HG03439 (cell line): ENCODE results near the gene MED12.
A peak's percentile ranks its signal among the peaks of the same experiment; 100 is the strongest.

Experiments used
- ATAC-seq: cut with Tn5 transposase; IDR thresholded peaks from one replicate; pipeline ENCODE4 v1.9.1; 2021; ENCODE audit warnings: mild to moderate bottlenecking, moderate library complexity; ENCODE audit not compliant: unreplicated experiment

The MED12 gene

GRCh38 chrX:71107245-71107644 is 11.2 kb upstream of the MED12 start:
- no peak for ATAC-seq

- ATAC-seq, result no peak
Measured at GRCh38 chrX:71107762-71108360, 10.5 kb upstream of the MED12 start.

- ATAC-seq, result no peak
Measured at GRCh38 chrX:71109051-71109450, 9.3 kb upstream of the MED12 start.

DNA sequence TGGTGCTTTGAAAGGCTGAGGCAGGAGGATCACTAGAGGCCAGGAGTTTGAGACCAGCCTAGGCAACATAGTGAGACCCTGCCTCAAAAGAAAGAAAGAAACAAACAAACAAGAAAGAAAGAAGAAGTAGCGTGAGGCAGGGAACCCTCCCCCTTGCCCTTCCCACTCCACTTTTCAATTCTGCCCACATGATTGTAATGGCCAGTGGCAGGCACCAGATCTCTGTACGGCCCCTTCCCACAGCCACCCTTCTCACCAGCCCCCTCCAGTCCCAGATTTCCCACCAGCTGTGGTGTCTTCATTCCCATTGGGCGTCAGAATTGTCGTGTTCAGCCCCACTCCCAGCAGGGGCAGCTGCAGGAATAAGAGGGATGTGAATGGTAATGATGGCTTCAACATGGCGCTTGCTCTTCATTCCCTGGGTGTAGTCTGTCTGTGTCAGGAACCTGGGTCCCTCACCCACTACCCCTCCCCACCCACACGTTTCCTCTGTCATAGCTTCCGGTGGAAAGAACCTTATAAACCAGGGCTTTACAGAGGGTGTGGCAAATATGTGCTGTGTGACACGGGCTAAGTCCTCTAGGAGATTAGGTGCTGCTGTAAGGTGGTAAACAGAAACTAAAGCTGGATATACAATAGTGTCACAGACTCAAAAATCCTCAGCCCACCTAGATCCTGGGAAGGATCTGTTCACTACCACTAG is 7.1 kb upstream of the MED12 start, which contains the start of gene IL2RG:
Gene IL2RG, minus strand, starts transcription at position 437 of the 703 bp plus-strand sequence. Its CDS starts 38 bp downstream, at position 399.
- peak; percentile 85 for ATAC-seq

DNA sequence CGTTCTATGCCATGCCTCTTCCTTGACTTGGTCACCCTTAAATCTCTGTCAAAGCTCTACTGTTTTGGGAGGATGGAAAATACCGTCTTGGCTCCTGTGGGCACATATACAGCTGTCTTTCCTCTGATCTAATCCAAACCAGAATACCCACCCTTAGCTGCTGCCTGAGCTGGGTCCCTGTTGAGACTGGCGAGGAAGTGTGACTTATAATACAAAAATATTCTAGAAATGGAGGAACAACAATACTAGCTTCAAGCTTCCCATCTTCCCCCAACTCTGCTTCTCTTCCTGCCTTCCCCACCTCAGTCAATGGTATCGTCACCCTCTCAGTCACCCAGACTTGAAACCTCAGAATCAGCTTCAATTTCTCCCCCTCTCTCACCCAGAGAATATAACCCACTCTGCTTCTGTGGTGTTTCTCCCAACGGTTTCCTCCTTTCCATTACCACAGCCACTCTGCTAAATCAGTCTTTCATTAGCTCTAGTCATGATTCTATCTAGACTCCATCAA is 6.4 kb upstream of the MED12 start:
- peak; percentile 9 for ATAC-seq

DNA sequence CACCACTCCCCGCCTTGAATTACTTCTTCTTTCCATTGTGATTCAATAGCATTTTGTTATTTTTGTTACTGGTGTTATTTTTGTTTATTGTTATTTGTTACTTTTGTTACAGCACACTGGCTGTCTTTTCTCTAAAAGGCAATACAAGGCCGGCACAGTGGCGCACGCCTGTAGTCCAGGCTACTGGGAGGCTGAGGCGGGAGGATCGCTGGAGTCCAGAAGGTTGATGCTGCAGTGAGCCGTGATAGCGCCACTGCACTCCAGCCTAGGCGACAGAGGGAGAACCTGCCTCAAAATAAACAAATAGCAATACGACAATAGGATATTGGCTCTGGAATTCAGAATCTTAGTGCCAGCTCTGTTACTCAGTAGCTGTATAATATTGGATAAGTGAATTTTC is 1.0 kb upstream of the MED12 start:
- ATAC-seq, result no peak

DNA sequence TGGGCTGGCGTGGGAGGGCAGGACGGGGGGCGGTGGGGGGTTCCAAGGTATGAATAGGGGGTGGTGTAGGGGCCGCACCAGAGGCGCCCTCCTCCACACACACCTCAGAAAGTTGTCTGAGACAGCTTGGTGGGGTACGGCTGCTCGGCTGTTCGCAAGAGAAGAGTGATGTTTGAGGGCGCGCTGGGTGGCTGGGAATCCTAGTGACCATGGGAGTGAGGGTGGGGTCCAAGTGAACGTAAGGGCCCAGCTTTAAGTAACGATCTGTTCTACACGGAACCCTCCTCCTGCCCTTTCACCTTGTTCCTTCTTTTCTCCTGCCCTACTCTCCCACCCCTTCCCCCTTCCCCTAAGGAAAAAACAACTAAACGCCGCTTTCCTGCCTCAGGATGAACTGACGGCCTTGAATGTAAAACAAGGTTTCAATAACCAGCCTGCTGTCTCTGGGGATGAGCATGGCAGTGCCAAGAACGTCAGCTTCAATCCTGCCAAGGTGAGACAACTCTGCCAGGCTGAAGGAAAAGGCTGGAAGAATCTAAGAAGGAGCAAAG is 664 bp downstream of the MED12 start:
- peak; percentile 19 for ATAC-seq

DNA sequence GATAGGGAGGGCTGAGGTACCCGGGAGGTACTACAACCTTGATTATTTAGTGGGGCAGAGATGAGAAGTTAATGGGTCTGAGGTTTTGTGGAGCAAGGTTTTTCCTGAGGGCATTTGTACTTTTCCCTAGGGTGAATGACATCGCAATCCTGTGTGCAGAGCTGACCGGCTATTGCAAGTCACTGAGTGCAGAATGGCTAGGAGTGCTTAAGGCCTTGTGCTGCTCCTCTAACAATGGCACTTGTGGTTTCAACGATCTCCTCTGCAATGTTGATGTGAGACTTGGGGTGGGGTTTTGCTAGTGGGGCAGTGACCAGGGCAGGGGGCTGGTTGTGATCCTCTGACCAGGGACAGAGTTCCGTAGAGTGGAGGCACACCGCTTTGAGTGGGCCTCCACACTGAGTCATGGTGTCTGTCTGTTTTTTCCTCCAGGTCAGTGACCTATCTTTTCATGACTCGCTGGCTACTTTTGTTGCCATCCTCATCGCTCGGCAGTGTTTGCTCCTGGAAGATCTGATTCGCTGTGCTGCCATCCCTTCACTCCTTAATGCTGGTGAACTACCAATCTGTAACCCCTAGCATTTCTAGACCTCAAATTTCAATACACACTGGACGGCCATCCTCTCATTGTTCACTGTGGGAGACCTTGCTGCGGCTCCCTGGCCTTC is 9.9 kb downstream of the MED12 start:
- ATAC-seq, result no peak

- peak; percentile 58 for ATAC-seq
Measured at GRCh38 chrX:71128915-71129765, 10.7 kb downstream of the MED12 start.

DNA sequence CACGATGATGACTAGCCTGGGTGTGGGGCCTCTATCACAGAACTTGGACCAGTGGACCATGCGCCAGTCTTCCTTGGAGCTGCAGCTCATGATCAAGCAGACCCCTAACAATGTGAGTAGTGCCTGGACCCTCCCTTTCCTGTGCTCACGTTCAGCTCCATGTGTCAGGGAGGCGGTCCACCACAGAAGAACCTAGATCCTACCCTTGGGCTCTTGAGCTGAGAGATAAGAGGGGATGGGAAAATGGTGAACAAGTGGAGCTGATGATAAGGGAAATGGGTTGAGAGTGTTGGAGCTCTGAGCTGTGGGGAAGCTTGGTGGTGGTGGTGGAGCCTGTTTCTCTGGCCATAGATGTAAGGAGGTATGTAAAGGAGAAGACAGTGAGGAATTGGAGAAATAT is 13.1 kb downstream of the MED12 start:
- ATAC-seq, result no peak

- no peak for ATAC-seq
Measured at GRCh38 chrX:71140440-71140839, 22.0 kb downstream of the MED12 start.

DNA sequence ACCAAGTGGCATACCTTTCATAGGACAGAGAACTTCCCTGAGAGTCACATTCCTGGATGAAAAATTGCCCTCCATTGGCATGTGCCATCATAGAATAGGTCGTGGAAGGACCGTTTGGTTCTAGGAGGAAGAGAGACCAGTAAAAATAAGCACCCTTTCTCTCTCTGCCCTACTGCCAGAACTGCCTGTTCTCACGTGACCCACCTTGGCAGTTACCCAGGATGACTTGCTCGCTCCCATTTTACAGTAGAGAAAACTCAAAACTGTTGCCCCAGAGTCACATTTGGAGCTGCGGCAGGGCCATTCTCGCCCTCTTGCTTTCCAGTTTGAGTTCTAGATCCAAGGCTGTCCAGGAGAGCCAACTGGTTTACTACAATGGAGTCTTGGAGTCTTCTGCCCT is 25.1 kb downstream of the MED12 start:
- ATAC-seq, result no peak

DNA sequence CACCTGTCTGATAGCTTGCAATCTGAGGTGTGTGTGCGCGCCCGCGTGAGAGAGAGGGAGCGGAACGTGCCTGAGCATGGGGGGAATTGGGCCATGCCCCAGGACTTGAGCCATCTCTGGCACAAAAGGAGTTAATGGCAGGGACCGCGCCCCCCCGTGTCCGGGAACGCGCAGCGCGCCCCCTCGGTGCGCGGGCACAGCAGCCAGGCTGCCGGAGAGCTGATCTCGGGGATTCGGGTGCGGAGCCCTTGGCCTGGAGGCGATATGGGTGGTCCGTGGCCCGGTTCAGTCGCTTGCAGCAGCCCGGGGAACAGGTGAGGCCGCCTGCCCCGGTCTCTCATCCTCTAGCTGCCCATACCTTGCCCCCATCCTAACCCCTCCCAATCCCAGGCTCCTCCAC is 26.3 kb downstream of the MED12 start, which contains the start of gene NLGN3:
Gene NLGN3, plus strand, starts transcription at position 191 of the 400 bp plus-strand sequence. CDS start 2,909 bp downstream, outside the sequence.
- ATAC-seq, result no peak

- no peak for ATAC-seq
Measured at GRCh38 chrX:71147496-71148277, 29.3 kb downstream of the MED12 start.

DNA sequence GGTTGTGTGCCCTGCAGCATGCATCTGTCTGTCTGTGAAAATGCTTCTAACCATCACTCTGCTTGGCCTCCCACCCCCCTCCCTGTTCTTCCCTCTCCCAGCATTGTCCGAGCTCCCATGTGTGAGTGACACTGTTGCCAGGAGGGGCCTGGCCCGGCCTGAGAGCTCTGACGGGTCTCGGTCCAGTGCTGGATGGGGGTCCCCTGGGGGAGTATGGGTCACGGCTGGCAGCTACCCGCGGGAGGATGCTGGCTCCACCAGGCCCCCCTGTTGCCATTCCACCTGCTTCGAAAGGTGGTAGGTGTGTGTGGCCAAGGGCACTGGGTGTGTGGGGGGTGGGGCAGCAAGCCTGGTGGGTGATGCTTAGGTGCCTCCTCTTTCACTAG is 29.9 kb downstream of the MED12 start:
- no peak for ATAC-seq

GRCh38 chrX:71151366-71151765 is 33.0 kb downstream of the MED12 start:
- ATAC-seq, result no peak

DNA sequence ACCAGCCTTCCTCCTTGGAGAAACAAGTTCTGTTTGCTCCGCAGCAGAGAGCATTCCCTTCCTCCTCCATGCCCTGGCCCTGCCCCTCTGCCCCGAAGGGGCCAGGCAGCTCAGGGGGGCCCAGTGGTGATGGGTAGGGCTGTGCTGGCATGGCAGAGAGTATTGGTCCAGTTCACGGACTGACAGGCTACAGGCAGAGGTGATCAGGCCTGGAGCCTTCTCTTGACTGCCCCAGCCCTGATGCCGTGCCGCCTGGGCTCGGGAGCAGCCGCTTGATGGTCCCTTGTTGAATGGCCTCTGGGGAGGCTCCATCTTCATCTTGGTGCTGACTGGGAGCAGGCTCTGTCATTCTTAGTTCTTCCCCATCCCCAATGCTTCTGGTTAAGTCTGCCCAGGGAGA is 35.8 kb downstream of the MED12 start:
- no peak for ATAC-seq

- ATAC-seq, result no peak
Measured at GRCh38 chrX:71154641-71155040, 36.2 kb downstream of the MED12 start.

- no peak for ATAC-seq
Measured at GRCh38 chrX:71158603-71159002, 40.2 kb downstream of the MED12 start.

- no peak for ATAC-seq
Measured at GRCh38 chrX:71159335-71159734, 40.9 kb downstream of the MED12 start.
